K562 (cell line): ENCODE measurements around the gene TGFBR2. TPM values are rescaled to one million over a fixed set of nuclear protein-coding genes. Genes with fewer than 3 reads are reported as not detected.

Experiments
- ATAC-seq: fragments of 200-7000 bp; cut with Tn5 transposase; 3 replicates; pipeline ENCODE4 v1.9.1; 2020; ENCODE audit warnings: moderate library complexity
- BruUV-seq: library from RNA; stranded (reverse); fragments of 400-500 nt; replicated peaks from 2 replicates; lab custom pipeline; 2021; lab: Mats Ljungman, UMichigan
- CTCF ChIA-PET: fragments of 300-600 bp; formaldehyde crosslinking; extraction: SDS; loops from one replicate; lab custom pipeline; 2021; ENCODE audit warnings: low intra/inter-chr PET ratio; lab: Yijun Ruan, JAX
- POLR2A ChIA-PET: fragments of 300-600, 350-650 bp; sonication (Branson Sonifier 250); formaldehyde crosslinking; extraction: SDS; loops from one replicate; lab custom pipeline; 2021; ENCODE audit warnings: antibody characterized with exemption, inconsistent platforms; lab: Yijun Ruan, JAX
- DNase-seq, 4 experiments: peaks; one replicate each; pipeline versions ENCODE4 v3.0.0 to v3.0.0-alpha.2; 2011 to 2018; ENCODE audit warnings: low spot score in 3 of 4, mixed read lengths in 3 of 4; ENCODE audit errors: extremely low read depth in 1 of 4
- FAIRE-seq: peaks from 2 replicates; lab custom pipeline; 2011; peaks lifted over from hg19 to GRCh38; lab: Jason Lieb, UNC
- H2AFZ ChIP-seq: 2 replicates; pipeline ENCODE4 v1.6.0; 2011; ENCODE audit warnings: low read depth, low read length, control low read depth, inconsistent platforms
- H3K27ac ChIP-seq: fragments of 200-600 bp; 3 replicates; pipeline ENCODE4 v1.8.0; 2011; ENCODE audit warnings: low read depth, mild to moderate bottlenecking, control low read depth, inconsistent platforms, low read length, moderate library complexity, mixed read lengths; ENCODE audit errors: extremely low read depth
- H3K27me3 ChIP-seq, 2 experiments: fragments of 300-600 bp in 1 of 2; 2 replicates in 1 of 2; 3 replicates in 1 of 2; pipeline versions ENCODE4 v1.6.0 to v1.8.0; 2011; ENCODE audit warnings: inconsistent platforms in 2 of 2, low read length in 2 of 2, mild to moderate bottlenecking in 1 of 2, mixed read lengths in 1 of 2, moderate library complexity in 1 of 2; ENCODE audit not compliant: control insufficient read depth in 2 of 2, insufficient read depth in 2 of 2
- H3K36me3 ChIP-seq: fragments of 300-600 bp; 3 replicates; pipeline ENCODE4 v1.8.0; 2011; ENCODE audit warnings: mild to moderate bottlenecking, low read length, inconsistent platforms; ENCODE audit not compliant: control insufficient read depth, insufficient read depth
- H3K4me1 ChIP-seq, 2 experiments: fragments of 200-600 bp in 1 of 2; replicated peaks in 1 of 2; 2 replicates in 1 of 2; 3 replicates in 1 of 2; pipeline versions ENCODE4 v1.5.1 to v1.8.0; 2011; ENCODE audit warnings: inconsistent platforms in 2 of 2, low read length in 2 of 2, mild to moderate bottlenecking in 1 of 2, mixed read lengths in 1 of 2, moderate library complexity in 1 of 2; ENCODE audit not compliant: control insufficient read depth in 2 of 2, insufficient read depth in 2 of 2
- H3K4me2 ChIP-seq: 2 replicates; pipeline ENCODE4 v1.6.1; 2011; ENCODE audit warnings: low read length, control low read depth, inconsistent platforms, mixed read lengths; ENCODE audit not compliant: insufficient read depth
- H3K4me3 ChIP-seq: fragments of 200-600 bp; sonication (generic), shearing (Covaris generic); 2 replicates; pipeline ENCODE4 v1.5.1; 2016; ENCODE audit warnings: control low read depth, inconsistent platforms
- H3K79me2 ChIP-seq: fragments of 200-600 bp; 3 replicates; pipeline ENCODE4 v1.8.0; 2011; ENCODE audit warnings: low read length, inconsistent platforms; ENCODE audit not compliant: control insufficient read depth, insufficient read depth
- H3K9ac ChIP-seq, 2 experiments: 2 replicates each; pipeline versions ENCODE4 v1.6.0 to v1.6.1; 2011; ENCODE audit warnings: low read depth in 2 of 2, low read length in 2 of 2, control low read depth in 1 of 2, inconsistent platforms in 1 of 2, mild to moderate bottlenecking in 1 of 2, mixed read lengths in 1 of 2; ENCODE audit not compliant: insufficient read depth in 1 of 2
- H3K9me1 ChIP-seq: one replicate; pipeline ENCODE4 v1.6.0; 2011; ENCODE audit warnings: inconsistent platforms, mild to moderate bottlenecking, low read length, moderate library complexity; ENCODE audit not compliant: control insufficient read depth, insufficient read depth
- H3K9me3 ChIP-seq: replicated peaks from 2 replicates; pipeline ENCODE4 v1.5.1; 2011; ENCODE audit warnings: low read depth, low read length, inconsistent platforms; ENCODE audit not compliant: control insufficient read depth, insufficient read depth
- H4K20me1 ChIP-seq: replicated peaks from 2 replicates; pipeline ENCODE4 v1.6.1; 2011; ENCODE audit warnings: low read length, inconsistent platforms, mixed read lengths; ENCODE audit not compliant: control insufficient read depth, insufficient read depth
- CHD1 ChIP-seq: fragments of 200-600 bp; sonication (generic); IDR thresholded peaks from one replicate; pipeline ENCODE4 v1.6.1; 2012; ENCODE audit warnings: mild to moderate bottlenecking, moderate library complexity, low read length, inconsistent platforms
- E2F6 ChIP-seq, 2 experiments: IDR thresholded peaks; 2 replicates each; pipeline ENCODE4 v1.6.1; 2011; ENCODE audit warnings: borderline replicate concordance in 1 of 2, control low read depth in 1 of 2, low read depth in 1 of 2, low read length in 1 of 2, mild to moderate bottlenecking in 1 of 2, mixed read lengths in 1 of 2, moderate library complexity in 1 of 2; ENCODE audit not compliant: insufficient read depth in 1 of 2, insufficient read length in 1 of 2, poor library complexity in 1 of 2, severe bottlenecking in 1 of 2; ENCODE audit errors: extremely low read depth in 1 of 2
- MBD2 ChIP-seq: sonication (generic); IDR thresholded peaks from 2 replicates; pipeline ENCODE4 v1.6.1; 2016; ENCODE audit warnings: low read depth, borderline replicate concordance
- MITF ChIP-seq: IDR thresholded peaks from 2 replicates; pipeline ENCODE4 v1.6.1; 2014; ENCODE audit warnings: antibody characterized with exemption
- MTA1 ChIP-seq: fragments of 450-650 bp; IDR thresholded peaks from 2 replicates; pipeline ENCODE4 v1.6.1; 2017; ENCODE audit warnings: borderline replicate concordance
- PML ChIP-seq: IDR thresholded peaks from 2 replicates; pipeline ENCODE4 v1.6.1; 2012; ENCODE audit warnings: low read length, inconsistent platforms
- RBM25 ChIP-seq: fragments of 200-400 bp; formaldehyde crosslinking; IDR thresholded peaks from 2 replicates; pipeline ENCODE4 v1.6.1; 2018; ENCODE audit warnings: low read length, low read depth, moderate library complexity; ENCODE audit not compliant: severe bottlenecking
- TARDBP ChIP-seq: fragments of 450-650 bp; IDR thresholded peaks from 2 replicates; pipeline ENCODE4 v1.6.1; 2016
- ZEB2 ChIP-seq: fragments of 450-650 bp; IDR thresholded peaks from 2 replicates; pipeline ENCODE4 v1.6.1; 2016
- ZNF197 ChIP-seq: fragments of 200-800 bp; sonication (Bioruptor generic); IDR thresholded peaks from 2 replicates; pipeline ENCODE4 v1.6.1; 2016; ENCODE audit warnings: low read depth, missing genetic modification characterization, missing compliant biosample characterization
- ZNF444 ChIP-seq: fragments of 250-450 bp; sonication (Bioruptor Pico); IDR thresholded peaks from 2 replicates; pipeline ENCODE4 v1.4.0; 2020; ENCODE audit warnings: mild to moderate bottlenecking, moderate library complexity
- WGBS: fragments of 100-300 bp; shearing (Covaris generic); methylation state at CpG from one replicate; pipeline ENCODE4 v1.1.6; 2016; ENCODE audit warnings: low coverage, mixed read lengths; ENCODE audit not compliant: insufficient coverage; ENCODE audit errors: missing lambda C conversion rate; 5-methylcytosine and 5-hydroxymethylcytosine counted together
- in situ Hi-C: fragments of 300-500 bp; cut with MboI; formaldehyde crosslinking; loops from 4 replicates; pipeline ENCODE4 v1.15.0; 2018; ENCODE audit warnings: inconsistent platforms, mixed read lengths
- intact Hi-C: fragments of 100-400 bp; cut with micrococcal nuclease; formaldehyde crosslinking; loops from 2 replicates; pipeline ENCODE4 v1.14.2; 2022
- polyA plus RNA-seq, 8 experiments: library from polyadenylated mRNA; depleted of rRNA in 4 of 8; stranded (reverse) in 5 of 8; unstranded in 3 of 8; fragments of >200 nt; fragmentation: Nextera tagmentation in 2 of 8; fragmentation: Illumina TruSeq in 1 of 8; extraction: Ambion mirVana in 2 of 8; extraction: Trizol in 1 of 8; gene quantifications; 2 replicates each; pipeline versions ENCODE4 v1.2.1 to v1.2.3, GENCODE V29; 2011 to 2014; ENCODE audit warnings: inconsistent platforms in 1 of 8, missing spikeins in 1 of 8
- total RNA-seq, 7 experiments: library from RNA; depleted of rRNA in 6 of 7; stranded (reverse); fragments of >200 nt in 6 of 7; fragmentation: Illumina TruSeq in 2 of 7; extraction: Trizol in 2 of 7; gene quantifications; 2 replicates each; pipeline versions ENCODE4 v1.2.1 to v1.2.3, GENCODE V29; 2011 to 2021; ENCODE audit warnings: low replicate concordance in 1 of 7

The TGFBR2 gene
- total and polyA plus RNA-seq, 9 of the 15 experiments (the other 6 are each of a cell fraction or from before 2014, with no cell fraction given) = 0.11 to 0.84 (median 0.24) TPM

- no peak for TF ChIP-seq MITF
- no peak for TF ChIP-seq MBD2
These were observed 54.9 kb downstream of the TGFBR2 start (continued) for GRCh38 chr3:30661098-30661873.

GRCh38 chr3:30662836-30663235 is 56.4 kb downstream of the TGFBR2 start:
- Histone ChIP-seq H4K20me1 (no peaks in the 10 kb centered on the region), H3K4me3 (no peak overlapping the region), H3K4me2 (no peak overlapping the region), H3K9ac (no peak overlapping the region), H3K36me3 (no peaks in the 10 kb centered on the region), H3K27me3 (no peaks in the 10 kb centered on the region), H3K9me3 (no peaks in the 10 kb centered on the region), H3K4me1 (no peaks in the 10 kb centered on the region), H3K27ac (no peak overlapping the region), H2AFZ (no peak overlapping the region), H3K79me2 (no peaks in the 10 kb centered on the region), H3K9me1 (no peaks in the 10 kb centered on the region)
- no peak for FAIRE-seq
- BruUV-seq = no TSS peak
- in situ Hi-C loops (no loop called here), intact Hi-C loops (no loop called here)
- ChIA-PET CTCF (no interaction called here), POLR2A (no interaction called here)
- WGBS = 0% methylated on average over 3 of the region's 3 CpGs
- ATAC-seq = no peak
- DNase-seq = no peak
- TF ChIP-seq TARDBP (no peak), PML (no peak), E2F6 (IDR thresholded peaks at IDR 0.05; ENCODE audit: borderline replicate concordance in 1 of 2, extremely low read depth in 1 of 2, insufficient read depth in 1 of 2, insufficient read length in 1 of 2, low read depth in 1 of 2, low read length in 1 of 2, poor library complexity in 1 of 2, severe bottlenecking in 1 of 2) (no peak), ZNF444 (CRISPR knock-in tag) (no peak), ZNF197 (CRISPR knock-in tag) (no peak), RBM25 (no peak), MTA1 (no peak), ZEB2 (no peak), CHD1 (no peak)
